Measurements from ENCODE around the gene MEF2C. TPM values are rescaled to one million over a fixed set of nuclear protein-coding genes. Genes with fewer than 3 reads are reported as not detected.

The MEF2C gene
- total and polyA plus RNA-seq, 2 donors (not counting 1 experiment from before 2014, with no cell fraction given) = 12.2 to 15.7 TPM

DNA sequence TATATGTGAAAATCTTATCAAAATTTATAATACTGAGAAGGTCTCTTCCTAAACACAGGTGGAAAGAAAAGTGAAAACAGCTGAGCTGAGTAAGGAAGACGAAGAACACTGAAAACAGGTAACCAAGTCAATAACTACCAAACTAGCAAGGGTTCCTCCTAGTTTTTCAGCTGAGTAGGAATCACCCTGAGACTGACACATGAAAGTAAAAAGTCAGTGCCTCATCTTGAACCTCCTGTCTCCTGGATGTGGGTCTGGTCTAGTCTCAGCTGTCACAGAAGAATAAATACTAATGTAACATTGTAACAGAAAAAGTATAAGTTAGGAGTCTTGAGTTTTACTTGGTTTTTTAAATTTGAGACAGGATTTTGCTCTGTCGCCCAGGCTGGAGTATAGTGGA, 121.0 kb downstream of the MEF2C start:
- H3K4me3 ChIP-seq (replicated peaks in 1 of 4; ENCODE audit: control extremely low read depth in 1 of 4, insufficient read depth in 1 of 4, low read depth in 3 of 4, low read length in 4 of 4) = no peak overlapping the region
- DNase-seq (ENCODE audit: low read depth in 2 of 2) = no peak
- no peak for TF ChIP-seq EZH2 (IDR thresholded peaks at IDR 0.05; ENCODE audit: low read length, missing control alignments)
- TF ChIP-seq, protein P1, sequence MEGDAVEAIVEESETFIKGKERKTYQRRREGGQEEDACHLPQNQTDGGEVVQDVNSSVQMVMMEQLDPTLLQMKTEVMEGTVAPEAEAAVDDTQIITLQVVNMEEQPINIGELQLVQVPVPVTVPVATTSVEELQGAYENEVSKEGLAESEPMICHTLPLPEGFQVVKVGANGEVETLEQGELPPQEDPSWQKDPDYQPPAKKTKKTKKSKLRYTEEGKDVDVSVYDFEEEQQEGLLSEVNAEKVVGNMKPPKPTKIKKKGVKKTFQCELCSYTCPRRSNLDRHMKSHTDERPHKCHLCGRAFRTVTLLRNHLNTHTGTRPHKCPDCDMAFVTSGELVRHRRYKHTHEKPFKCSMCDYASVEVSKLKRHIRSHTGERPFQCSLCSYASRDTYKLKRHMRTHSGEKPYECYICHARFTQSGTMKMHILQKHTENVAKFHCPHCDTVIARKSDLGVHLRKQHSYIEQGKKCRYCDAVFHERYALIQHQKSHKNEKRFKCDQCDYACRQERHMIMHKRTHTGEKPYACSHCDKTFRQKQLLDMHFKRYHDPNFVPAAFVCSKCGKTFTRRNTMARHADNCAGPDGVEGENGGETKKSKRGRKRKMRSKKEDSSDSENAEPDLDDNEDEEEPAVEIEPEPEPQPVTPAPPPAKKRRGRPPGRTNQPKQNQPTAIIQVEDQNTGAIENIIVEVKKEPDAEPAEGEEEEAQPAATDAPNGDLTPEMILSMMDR (conservative IDR thresholded peaks at IDR 0.05 in 1 of 2, IDR thresholded peaks at IDR 0.05 in 1 of 2; ENCODE audit: low read depth in 1 of 2, low read length in 2 of 2) = no peak

GRCh38 chr5:88761269-88761850, 121.6 kb downstream of the MEF2C start:
- TF ChIP-seq, protein P1 (conservative IDR thresholded peaks at IDR 0.05 in 1 of 2, IDR thresholded peaks at IDR 0.05 in 1 of 2; ENCODE audit: low read depth in 1 of 2, low read length in 2 of 2) = no peak
- TF ChIP-seq EZH2 (IDR thresholded peaks at IDR 0.05; ENCODE audit: low read length, missing control alignments) = no peak
- DNase-seq (ENCODE audit: low read depth in 2 of 2) = peak; percentile 46 to 49
- Histone ChIP-seq H3K4me2 (ENCODE audit: extremely low read depth, insufficient read depth, low read length) (no peak overlapping the region), H3K9me3 (ENCODE audit: control insufficient read depth, insufficient read depth, low read depth, low read length) (no peaks in the 10 kb centered on the region), H3K36me3 (ENCODE audit: control insufficient read depth, insufficient read depth, low read length) (no peaks in the 10 kb centered on the region), H3K4me1 (ENCODE audit: control insufficient read depth, extremely low read depth, insufficient read depth, low read length) (no peaks in the 10 kb centered on the region), H3K27me3 (ENCODE audit: control insufficient read depth, insufficient read depth, low read length) (no peaks in the 10 kb centered on the region), H2AFZ (ENCODE audit: low read length) (no peak overlapping the region), H3K9ac (ENCODE audit: insufficient read depth, low read length) (no peak overlapping the region), H3K4me3 (replicated peaks in 1 of 4; ENCODE audit: control extremely low read depth in 1 of 4, insufficient read depth in 1 of 4, low read depth in 3 of 4, low read length in 4 of 4) (no peak overlapping the region), H3K79me2 (ENCODE audit: control insufficient read depth, insufficient read depth, low read length) (no peaks in the 10 kb centered on the region), H3K27ac (ENCODE audit: insufficient read depth, low read length) (no peak overlapping the region), H4K20me1 (ENCODE audit: control insufficient read depth, extremely low read depth, insufficient read depth, low read length) (no peaks in the 10 kb centered on the region)

More for the DNA sequence above, 121.0 kb downstream of the MEF2C start:
- Histone ChIP-seq H3K4me2 (ENCODE audit: extremely low read depth, insufficient read depth, low read length) (no peak overlapping the region), H3K9me3 (ENCODE audit: control insufficient read depth, insufficient read depth, low read depth, low read length) (no peaks in the 10 kb centered on the region), H3K27ac (ENCODE audit: insufficient read depth, low read length) (no peak overlapping the region), H3K4me1 (ENCODE audit: control insufficient read depth, extremely low read depth, insufficient read depth, low read length) (no peaks in the 10 kb centered on the region), H3K36me3 (ENCODE audit: control insufficient read depth, insufficient read depth, low read length) (no peaks in the 10 kb centered on the region), H2AFZ (ENCODE audit: low read length) (no peak overlapping the region), H3K27me3 (ENCODE audit: control insufficient read depth, insufficient read depth, low read length) (no peaks in the 10 kb centered on the region), H4K20me1 (ENCODE audit: control insufficient read depth, extremely low read depth, insufficient read depth, low read length) (no peaks in the 10 kb centered on the region), H3K9ac (ENCODE audit: insufficient read depth, low read length) (no peak overlapping the region), H3K79me2 (ENCODE audit: control insufficient read depth, insufficient read depth, low read length) (no peaks in the 10 kb centered on the region)

GRCh38 chr5:88760527-88760926, 122.5 kb downstream of the MEF2C start:
- Histone ChIP-seq H3K4me3 (replicated peaks in 1 of 4; ENCODE audit: control extremely low read depth in 1 of 4, insufficient read depth in 1 of 4, low read depth in 3 of 4, low read length in 4 of 4) (no peak overlapping the region), H3K27me3 (ENCODE audit: control insufficient read depth, insufficient read depth, low read length) (no peaks in the 10 kb centered on the region), H3K9ac (ENCODE audit: insufficient read depth, low read length) (no peak overlapping the region), H2AFZ (ENCODE audit: low read length) (no peak overlapping the region), H3K4me2 (ENCODE audit: extremely low read depth, insufficient read depth, low read length) (no peak overlapping the region), H3K79me2 (ENCODE audit: control insufficient read depth, insufficient read depth, low read length) (no peaks in the 10 kb centered on the region), H3K9me3 (ENCODE audit: control insufficient read depth, insufficient read depth, low read depth, low read length) (no peaks in the 10 kb centered on the region), H4K20me1 (ENCODE audit: control insufficient read depth, extremely low read depth, insufficient read depth, low read length) (no peaks in the 10 kb centered on the region), H3K4me1 (ENCODE audit: control insufficient read depth, extremely low read depth, insufficient read depth, low read length) (no peaks in the 10 kb centered on the region), H3K36me3 (ENCODE audit: control insufficient read depth, insufficient read depth, low read length) (no peaks in the 10 kb centered on the region), H3K27ac (ENCODE audit: insufficient read depth, low read length) (no peak overlapping the region)
- TF ChIP-seq, protein P1 (conservative IDR thresholded peaks at IDR 0.05 in 1 of 2, IDR thresholded peaks at IDR 0.05 in 1 of 2; ENCODE audit: low read depth in 1 of 2, low read length in 2 of 2) = no peak
- TF ChIP-seq EZH2 (IDR thresholded peaks at IDR 0.05; ENCODE audit: low read length, missing control alignments) = no peak
- DNase-seq (ENCODE audit: low read depth in 2 of 2) = no peak
